HL-60 (cell line): ENCODE results near the gene GUCY1A1.

Experiments used
- DNase-seq, 2 experiments: peaks; one replicate each; pipeline ENCODE4 v3.0.0-alpha.2; 2010 to 2020; ENCODE audit warnings: low read depth in 1 of 2, low spot score in 1 of 2
- H3K27ac ChIP-seq: fragments of 250-450 bp; sonication (Bioruptor Pico); replicated peaks from 2 replicates; pipeline ENCODE4 v1.5.1; 2020; ENCODE audit warnings: mild to moderate bottlenecking, moderate library complexity
- H3K27me3 ChIP-seq: fragments of 250-450 bp; sonication (Bioruptor Pico); 2 replicates; pipeline ENCODE4 v1.5.1; 2021; ENCODE audit warnings: mild to moderate bottlenecking, moderate library complexity; ENCODE audit not compliant: insufficient read depth, poor library complexity, severe bottlenecking
- H3K4me3 ChIP-seq: replicated peaks from 2 replicates; pipeline ENCODE4 v1.5.1; 2011; ENCODE audit warnings: mild to moderate bottlenecking, control low read depth, low read length; ENCODE audit not compliant: insufficient read depth
- CTCF ChIP-seq: IDR thresholded peaks from one replicate; pipeline ENCODE4 v1.5.1; 2011; ENCODE audit warnings: low read length, control low read depth, inconsistent platforms; ENCODE audit not compliant: insufficient read depth
- GABPA ChIP-seq: IDR thresholded peaks from 2 replicates; pipeline ENCODE4 v1.6.1; 2012; ENCODE audit warnings: low read depth
- POLR2AphosphoS5 ChIP-seq: IDR thresholded peaks from 2 replicates; pipeline ENCODE4 v1.6.1; 2012; ENCODE audit warnings: low read depth
- REST ChIP-seq: IDR thresholded peaks from 2 replicates; pipeline ENCODE4 v1.6.1; 2012; ENCODE audit warnings: low read depth; ENCODE audit not compliant: insufficient replicate concordance
- SPI1 ChIP-seq: IDR thresholded peaks from 2 replicates; pipeline ENCODE4 v1.6.1; 2012; ENCODE audit warnings: low read depth, mild to moderate bottlenecking, borderline replicate concordance

Gene GUCY1A1

GRCh38 chr4:155759372-155760252, 93.0 kb downstream of the GUCY1A1 start:
- peaks cover 20% of the 10 kb centered on the region for H3K27me3 ChIP-seq
- no peak for TF ChIP-seq REST
- TF ChIP-seq CTCF: no peak
- no peak for TF ChIP-seq GABPA
- no peak for TF ChIP-seq POLR2AphosphoS5
- TF ChIP-seq SPI1: no peak
- no peak overlapping the region for H3K27ac ChIP-seq
- no peak for DNase-seq
- H3K4me3 ChIP-seq: no peak overlapping the region

- no peak for DNase-seq
- Histone ChIP-seq H3K27ac (no peak overlapping the region), H3K27me3 (peaks cover 20% of the 10 kb centered on the region), H3K4me3 (no peak overlapping the region)
- TF ChIP-seq POLR2AphosphoS5: no peak
Observed at GRCh38 chr4:155761047-155761446, 94.4 kb downstream of the GUCY1A1 start.

GRCh38 chr4:155761916-155762315, 95.3 kb downstream of the GUCY1A1 start:
- H3K27me3 ChIP-seq: peaks cover 20% of the 10 kb centered on the region
- H3K4me3 ChIP-seq: no peak overlapping the region
- H3K27ac ChIP-seq: no peak overlapping the region
- DNase-seq: no peak
- TF ChIP-seq POLR2AphosphoS5 (no peak), CTCF (no peak), GABPA (no peak), SPI1 (no peak), REST (no peak)

- no peak overlapping the region for H3K27ac ChIP-seq
- TF ChIP-seq POLR2AphosphoS5 (no peak), SPI1 (no peak), CTCF (no peak), GABPA (no peak), REST (no peak)
- peaks cover 20% of the 10 kb centered on the region for H3K27me3 ChIP-seq
- no peak for DNase-seq
- H3K4me3 ChIP-seq: no peak overlapping the region
Observed at GRCh38 chr4:155762334-155762733, 95.7 kb downstream of the GUCY1A1 start.
